Brain microvascular endothelial cell (primary cell): ENCODE data around the gene PTPN23.
"Not testable (repeated sequence)": the region's sequence is repeated elsewhere in the genome, so short reads cannot be mapped to it uniquely, and the experiment has no call there.

Experiments used
- DNase-seq: peaks from one replicate; pipeline ENCODE4 v3.0.0-alpha.2; 2020
- H3K27ac ChIP-seq: fragments of 250-450 bp; sonication (Bioruptor Pico); 2 replicates; pipeline ENCODE4 v1.5.1; 2020; ENCODE audit warnings: mild to moderate bottlenecking, moderate library complexity
- H3K27me3 ChIP-seq: fragments of 250-450 bp; sonication (Bioruptor Pico); replicated peaks from 2 replicates; pipeline ENCODE4 v1.5.1; 2020; ENCODE audit warnings: mild to moderate bottlenecking
- H3K36me3 ChIP-seq: fragments of 250-450 bp; sonication (Bioruptor Pico); replicated peaks from 2 replicates; pipeline ENCODE4 v1.5.1; 2020; ENCODE audit warnings: mild to moderate bottlenecking
- H3K4me3 ChIP-seq: 2 replicates; pipeline ENCODE4 v1.5.1; 2011; ENCODE audit warnings: low read depth, mild to moderate bottlenecking, control low read depth, low read length, moderate library complexity
- in situ Hi-C: cut with HindIII; loops from 2 replicates; pipeline ENCODE4 v1.10.0; 2017; ENCODE audit warnings: low sequenced_read_pairs, low pct_ligation_motif_present
- TF ChIP-seq, protein P1 (sequence below): IDR thresholded peaks from 2 replicates; pipeline ENCODE4 v1.5.1; 2011; ENCODE audit warnings: low read depth, mild to moderate bottlenecking, moderate library complexity, low read length, control low read depth, inconsistent platforms; ENCODE audit errors: missing control alignments

PTPN23 gene

DNA sequence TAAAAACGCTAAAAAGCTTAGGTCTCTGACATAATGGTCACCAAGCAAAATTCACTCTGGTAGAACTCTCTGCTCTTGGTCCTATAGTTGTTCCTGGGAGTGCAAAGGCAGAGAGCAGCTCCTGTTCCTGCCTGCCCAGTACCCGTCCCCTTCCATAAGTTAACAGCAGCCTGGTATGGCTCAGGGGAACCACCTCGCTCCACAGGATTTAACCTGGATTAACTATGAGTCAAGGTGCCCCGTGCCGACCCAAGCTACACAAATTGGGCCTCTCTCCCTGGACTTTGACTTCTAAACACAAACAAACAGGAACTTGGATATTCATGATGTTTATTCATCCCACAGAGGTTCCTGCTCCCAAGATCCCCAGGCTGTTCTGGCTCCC is 62.8 kb downstream of the PTPN23 start:
- no peak overlapping the region for H3K27ac ChIP-seq
- TF ChIP-seq, protein P1, sequence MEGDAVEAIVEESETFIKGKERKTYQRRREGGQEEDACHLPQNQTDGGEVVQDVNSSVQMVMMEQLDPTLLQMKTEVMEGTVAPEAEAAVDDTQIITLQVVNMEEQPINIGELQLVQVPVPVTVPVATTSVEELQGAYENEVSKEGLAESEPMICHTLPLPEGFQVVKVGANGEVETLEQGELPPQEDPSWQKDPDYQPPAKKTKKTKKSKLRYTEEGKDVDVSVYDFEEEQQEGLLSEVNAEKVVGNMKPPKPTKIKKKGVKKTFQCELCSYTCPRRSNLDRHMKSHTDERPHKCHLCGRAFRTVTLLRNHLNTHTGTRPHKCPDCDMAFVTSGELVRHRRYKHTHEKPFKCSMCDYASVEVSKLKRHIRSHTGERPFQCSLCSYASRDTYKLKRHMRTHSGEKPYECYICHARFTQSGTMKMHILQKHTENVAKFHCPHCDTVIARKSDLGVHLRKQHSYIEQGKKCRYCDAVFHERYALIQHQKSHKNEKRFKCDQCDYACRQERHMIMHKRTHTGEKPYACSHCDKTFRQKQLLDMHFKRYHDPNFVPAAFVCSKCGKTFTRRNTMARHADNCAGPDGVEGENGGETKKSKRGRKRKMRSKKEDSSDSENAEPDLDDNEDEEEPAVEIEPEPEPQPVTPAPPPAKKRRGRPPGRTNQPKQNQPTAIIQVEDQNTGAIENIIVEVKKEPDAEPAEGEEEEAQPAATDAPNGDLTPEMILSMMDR: no peak
- no peaks in the 10 kb centered on the region for H3K36me3 ChIP-seq
- no peak for DNase-seq
- in situ Hi-C loops: no loop called here
- H3K27me3 ChIP-seq: no peaks in the 10 kb centered on the region
- H3K4me3 ChIP-seq: no peak overlapping the region

DNA sequence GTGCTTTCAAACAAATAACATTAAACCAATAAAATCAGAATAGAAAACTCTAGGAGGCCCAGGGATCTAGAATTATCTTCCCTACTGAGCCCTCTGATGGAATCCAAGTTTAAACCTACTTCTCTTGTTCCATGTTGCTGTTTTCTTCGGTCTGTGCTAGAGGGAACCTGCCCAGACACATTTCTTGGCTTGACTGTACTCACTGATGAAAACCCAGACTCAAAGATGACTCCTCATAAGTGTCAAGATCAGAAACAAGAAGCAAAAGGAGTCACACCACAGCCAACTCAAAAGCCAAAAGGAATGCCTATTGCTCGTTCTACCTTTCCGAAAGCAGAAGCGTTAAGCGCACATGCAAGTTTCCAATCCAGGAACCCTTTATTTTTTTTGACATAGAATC is 63.3 kb downstream of the PTPN23 start:
- TF ChIP-seq, protein P1: no peak
- H3K27me3 ChIP-seq: no peaks in the 10 kb centered on the region
- H3K27ac ChIP-seq: no peak overlapping the region
- in situ Hi-C loops: no loop called here
- no peak for DNase-seq
- no peaks in the 10 kb centered on the region for H3K36me3 ChIP-seq
- H3K4me3 ChIP-seq: no peak overlapping the region

- DNase-seq: no peak
- Histone ChIP-seq H3K4me3 (no peak overlapping the region), H3K36me3 (no peaks in the 10 kb centered on the region), H3K27ac (no peak overlapping the region), H3K27me3 (no peaks in the 10 kb centered on the region)
- TF ChIP-seq, protein P1: no peak
- in situ Hi-C loops: no loop called here
Observed at GRCh38 chr3:47452453-47453215, 71.8 kb downstream of the PTPN23 start.

DNA sequence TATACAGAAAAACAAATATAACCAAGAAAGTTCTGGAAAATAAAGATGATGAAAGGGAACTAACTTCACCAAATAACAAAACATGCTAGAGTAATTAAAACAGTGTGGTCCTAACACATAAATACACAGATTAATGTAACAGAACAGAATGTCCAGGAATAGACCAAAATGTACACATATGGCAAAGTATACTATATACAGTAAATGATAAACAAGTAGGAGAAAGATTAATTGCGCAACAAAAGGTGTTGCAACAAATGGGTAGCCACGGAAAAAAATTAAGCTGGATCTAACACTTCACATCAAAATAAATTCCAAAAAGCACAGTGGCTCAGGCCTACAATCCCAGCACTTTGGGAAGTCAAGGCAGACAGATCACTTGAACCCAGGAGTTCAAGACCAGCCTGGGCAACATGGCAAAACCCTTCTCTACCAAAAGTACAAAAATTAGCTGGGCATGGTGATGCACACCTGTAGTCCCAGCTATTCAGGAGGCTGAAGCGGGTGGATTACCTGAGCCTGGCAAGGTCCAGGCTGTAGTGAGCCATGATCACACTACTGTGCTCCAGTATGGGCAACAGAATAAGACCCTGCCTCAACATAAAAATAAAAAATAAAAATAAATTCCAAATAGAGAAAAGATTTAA is 75.1 kb downstream of the PTPN23 start:
- no peaks in the 10 kb centered on the region for H3K36me3 ChIP-seq
- DNase-seq: no peak
- H3K27me3 ChIP-seq: no peaks in the 10 kb centered on the region
- no peak overlapping the region for H3K4me3 ChIP-seq
- TF ChIP-seq, protein P1: no peak
- no peak overlapping the region for H3K27ac ChIP-seq
- in situ Hi-C loops: no loop called here

DNA sequence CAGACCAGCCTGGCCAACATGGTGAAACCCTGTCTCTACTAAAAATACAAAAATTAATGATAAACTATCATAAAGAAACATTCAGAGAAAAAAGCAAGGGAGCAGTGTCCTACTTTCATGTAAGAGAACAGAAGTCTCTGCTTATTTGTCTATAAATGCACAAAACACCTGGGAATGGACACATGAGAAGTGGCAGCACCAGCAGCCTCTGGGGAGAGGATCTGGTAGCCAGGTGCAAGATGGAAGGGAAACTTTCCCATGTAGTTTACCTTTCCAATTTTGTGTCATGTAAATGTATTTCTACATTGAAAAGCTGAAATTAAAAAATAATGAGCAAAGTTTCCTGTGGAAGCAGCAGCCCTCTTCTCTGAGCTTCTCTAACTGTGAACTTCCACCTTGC is 76.2 kb downstream of the PTPN23 start:
- H3K36me3 ChIP-seq: no peaks in the 10 kb centered on the region
- TF ChIP-seq, protein P1: no peak
- in situ Hi-C loops: no loop called here
- no peak for DNase-seq
- H3K27ac ChIP-seq: no peak overlapping the region
- H3K27me3 ChIP-seq: no peaks in the 10 kb centered on the region
- no peak overlapping the region for H3K4me3 ChIP-seq

- DNase-seq, H3K4me3 ChIP-seq, H3K27ac ChIP-seq, H3K27me3 ChIP-seq, H3K36me3 ChIP-seq, in situ Hi-C loops: not testable (repeated sequence)
Observed at GRCh38 chr3:47459534-47460085, 78.8 kb downstream of the PTPN23 start.
